HG02943 (cell line): ENCODE data around the gene CLK1.
"Not testable (repeated sequence)": the region's sequence is repeated elsewhere in the genome, so short reads cannot be mapped to it uniquely, and the experiment has no call there.

Experiments
- ATAC-seq: cut with Tn5 transposase; IDR thresholded peaks from one replicate; pipeline ENCODE4 v1.9.1; 2021; ENCODE audit warnings: mild to moderate bottlenecking, low read depth, moderate library complexity; ENCODE audit not compliant: unreplicated experiment

CLK1 gene

DNA sequence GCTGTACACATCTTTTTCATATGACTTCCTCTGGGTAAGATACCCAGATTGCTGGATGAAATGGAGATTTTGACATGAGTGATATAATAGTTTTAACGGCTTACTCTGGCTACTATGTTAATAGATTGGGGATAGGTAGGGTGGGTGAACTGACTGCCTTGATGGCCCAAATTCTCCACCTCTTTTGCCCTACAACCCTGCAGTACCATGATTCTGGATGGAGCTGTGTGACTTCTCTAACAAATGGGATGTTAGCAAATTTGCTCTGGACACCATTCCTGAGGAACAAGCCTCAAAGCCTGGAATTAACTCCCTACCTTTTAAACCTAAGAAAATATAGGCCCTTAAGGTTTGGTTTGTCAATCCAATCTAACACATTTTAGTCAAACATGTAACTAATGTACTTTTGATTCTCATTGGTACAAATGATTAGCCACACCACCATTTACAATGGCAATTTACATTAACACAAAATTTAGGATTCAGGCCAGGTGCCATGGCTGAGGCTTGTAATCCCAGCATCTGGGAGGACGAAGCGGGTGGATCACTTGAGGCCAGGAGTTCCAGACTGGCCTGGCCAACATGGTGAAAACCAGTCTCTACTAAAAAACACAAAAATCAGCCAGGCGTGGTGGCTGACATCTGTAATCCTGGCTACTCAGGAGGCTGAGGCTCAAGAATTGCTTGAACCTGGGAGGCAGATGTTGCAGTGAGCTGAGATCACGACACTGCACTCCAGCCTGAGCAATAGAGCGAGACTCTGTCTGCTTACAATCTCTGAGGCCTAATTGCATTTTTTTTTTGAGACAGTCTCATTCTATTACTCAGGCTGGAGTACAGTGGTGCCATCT lies 12.8 kb downstream of the CLK1 start:
- no peak for ATAC-seq

DNA sequence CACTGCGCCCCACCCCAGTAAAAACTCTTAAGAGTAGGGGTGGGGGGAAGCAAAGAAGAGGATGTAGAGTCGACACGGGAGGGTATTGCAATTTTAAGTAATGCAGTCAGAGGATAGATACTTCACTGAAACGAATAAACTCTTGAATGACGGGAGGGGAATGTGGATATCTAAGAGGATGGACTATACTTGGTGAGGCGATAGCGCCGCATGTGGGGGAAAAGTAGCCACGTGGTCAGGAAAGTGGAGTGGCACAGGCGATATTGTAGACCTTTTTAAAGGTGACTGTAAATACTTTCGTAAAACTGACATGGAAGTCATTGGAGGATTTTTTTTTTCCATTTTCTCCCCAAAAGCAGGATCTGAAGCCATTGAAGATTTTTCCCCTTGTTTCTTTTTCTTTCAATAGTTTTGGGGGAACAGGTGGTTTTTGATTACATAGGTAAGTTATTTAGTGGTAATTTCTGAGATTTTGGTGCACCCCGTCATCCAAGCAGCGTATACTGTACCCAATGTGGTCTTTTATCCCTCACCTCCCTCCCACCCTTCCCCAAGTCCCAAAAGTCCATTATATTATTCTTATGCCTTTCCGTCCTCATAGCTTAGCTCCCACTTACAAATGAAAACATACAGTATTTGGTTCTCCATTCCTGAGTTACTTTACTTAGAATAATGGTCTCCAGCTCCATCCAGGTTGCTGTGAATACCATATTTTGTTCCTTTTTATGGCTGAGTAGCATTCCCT lies 13.8 kb downstream of the CLK1 start:
- ATAC-seq, result no peak

DNA sequence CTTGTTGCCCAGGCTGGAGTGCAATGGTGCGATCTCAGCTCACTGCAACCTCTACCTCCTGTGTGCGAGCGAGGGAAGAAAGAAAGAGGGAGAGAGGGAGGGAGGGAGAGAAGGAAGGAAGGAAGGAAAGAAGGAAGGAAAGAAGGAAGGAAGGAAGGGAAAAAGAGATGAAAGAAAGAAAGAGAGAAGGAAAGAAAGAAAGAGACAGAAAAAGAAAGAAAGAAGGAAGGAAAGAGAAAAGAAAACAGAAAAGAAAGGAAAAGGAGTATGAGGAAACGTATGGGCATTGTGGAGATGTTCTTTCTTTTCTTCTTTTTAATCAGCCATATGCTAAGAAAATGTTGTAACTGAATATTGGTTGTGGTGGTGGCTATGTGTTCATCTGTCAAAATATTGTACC lies 16.5 kb downstream of the CLK1 start:
- no peak for ATAC-seq

DNA sequence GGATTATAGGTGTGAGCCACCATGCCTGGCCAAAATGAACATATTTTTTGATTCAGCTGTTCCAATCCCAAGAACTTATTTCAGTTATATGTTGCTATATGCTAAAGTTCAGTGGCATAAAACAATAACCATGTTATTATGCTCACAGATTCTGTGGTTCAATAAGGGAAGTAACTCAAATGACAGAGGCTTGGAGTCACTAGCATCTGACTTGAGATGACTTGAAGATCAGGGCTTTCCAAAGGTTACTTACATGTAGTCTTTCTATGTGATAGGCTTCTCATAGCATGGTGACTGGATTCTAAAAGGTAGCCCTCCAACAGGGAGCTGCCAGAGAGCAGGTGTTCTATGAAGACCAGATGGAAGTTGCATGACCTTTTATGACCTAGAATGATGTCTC lies 17.2 kb downstream of the CLK1 start:
- no peak for ATAC-seq

DNA sequence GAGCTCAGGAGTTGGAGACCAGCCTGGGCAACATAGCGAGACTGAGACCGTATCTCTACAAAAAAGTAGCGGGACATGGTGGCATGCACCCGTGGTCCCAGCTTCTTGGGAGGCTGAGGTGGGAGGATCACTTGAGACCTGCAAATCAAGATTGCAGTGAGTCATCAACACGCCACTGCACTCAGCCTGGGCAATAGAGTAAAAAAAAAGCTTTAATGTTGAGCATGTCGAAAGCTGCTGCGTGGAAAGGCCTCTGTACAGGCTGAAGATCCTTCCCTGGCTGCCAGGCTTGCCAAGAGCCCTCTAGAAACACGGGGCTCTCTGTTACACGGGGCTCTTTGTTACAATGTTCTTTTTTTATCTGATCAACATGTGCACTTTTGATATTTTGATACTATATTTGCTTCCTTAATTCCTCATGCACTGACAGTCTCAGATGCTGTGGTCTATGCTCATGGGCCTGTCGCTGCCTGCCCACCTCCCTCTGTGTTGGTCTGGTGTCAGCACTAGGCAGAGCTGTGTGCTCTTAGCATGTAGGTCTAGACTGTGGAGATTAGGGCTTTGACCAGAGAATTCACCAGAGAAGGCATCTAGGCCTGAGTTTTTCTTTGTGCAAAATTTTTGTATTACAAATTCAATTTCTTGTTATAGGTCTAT lies 18.7 kb downstream of the CLK1 start:
- ATAC-seq, result no peak

DNA sequence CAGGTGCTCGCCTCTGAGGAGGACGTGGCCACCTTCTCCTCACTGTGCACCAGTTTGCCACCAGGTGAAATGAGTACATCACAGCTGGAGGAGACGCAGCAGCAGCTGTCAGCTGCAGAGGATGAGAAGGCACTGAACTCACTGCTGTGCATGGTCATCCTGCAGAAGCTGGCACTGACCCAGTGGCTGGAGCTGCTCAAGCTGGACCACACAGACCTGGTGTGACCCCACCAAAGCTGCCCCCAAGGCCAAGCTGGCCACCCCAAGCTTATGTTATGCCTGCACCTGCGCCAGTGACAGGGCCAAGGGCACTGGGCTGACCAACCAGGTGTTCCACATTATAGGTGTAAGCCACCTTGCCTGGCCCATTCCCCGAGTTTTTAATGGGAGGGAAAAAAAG lies 19.3 kb downstream of the CLK1 start:
- no peak for ATAC-seq

DNA sequence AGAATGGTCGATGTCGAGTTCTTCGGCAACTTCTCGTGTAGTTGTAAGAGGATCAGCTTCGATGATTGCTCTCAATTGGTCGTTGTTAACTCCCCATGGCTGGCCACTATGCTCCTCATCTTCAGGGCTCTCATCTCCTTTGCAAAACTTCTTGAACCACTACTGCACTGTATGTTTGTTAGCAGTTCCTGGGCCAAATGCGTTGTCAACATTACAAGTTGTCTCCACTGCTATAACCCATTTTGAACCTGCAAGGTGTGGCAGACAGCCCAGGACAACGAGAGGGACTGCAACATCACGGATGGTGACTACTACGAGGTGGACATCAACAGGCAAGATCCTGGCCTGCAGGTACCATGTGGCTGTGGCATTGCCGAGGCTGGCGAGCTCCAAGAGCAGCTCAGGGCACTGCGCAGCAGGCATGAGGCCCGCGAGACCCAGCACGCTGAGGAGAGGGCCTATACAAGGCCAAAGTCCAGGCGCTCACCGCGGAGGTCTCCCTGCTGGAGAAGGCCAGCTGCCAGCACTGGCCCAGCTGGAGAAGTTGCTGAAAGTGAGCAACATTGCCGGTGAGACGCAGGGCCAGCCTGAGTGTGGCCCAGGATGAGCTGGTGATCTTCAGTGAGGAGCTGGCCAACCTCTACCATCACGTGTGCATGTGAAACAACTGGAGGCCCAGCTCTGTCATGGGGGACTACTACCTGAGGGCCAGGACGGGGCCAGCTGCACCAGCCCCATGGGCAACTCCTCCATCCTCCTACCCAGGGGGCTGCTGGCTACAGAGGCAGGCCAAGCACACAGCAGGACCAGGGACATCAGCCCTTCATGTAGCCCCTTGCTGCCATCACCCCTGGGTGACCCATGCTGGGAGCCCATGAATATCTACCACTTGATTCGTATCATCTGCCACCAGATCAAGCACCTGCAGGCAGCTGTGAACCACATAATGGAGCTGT lies 20.2 kb downstream of the CLK1 start:
- ATAC-seq, result no peak

DNA sequence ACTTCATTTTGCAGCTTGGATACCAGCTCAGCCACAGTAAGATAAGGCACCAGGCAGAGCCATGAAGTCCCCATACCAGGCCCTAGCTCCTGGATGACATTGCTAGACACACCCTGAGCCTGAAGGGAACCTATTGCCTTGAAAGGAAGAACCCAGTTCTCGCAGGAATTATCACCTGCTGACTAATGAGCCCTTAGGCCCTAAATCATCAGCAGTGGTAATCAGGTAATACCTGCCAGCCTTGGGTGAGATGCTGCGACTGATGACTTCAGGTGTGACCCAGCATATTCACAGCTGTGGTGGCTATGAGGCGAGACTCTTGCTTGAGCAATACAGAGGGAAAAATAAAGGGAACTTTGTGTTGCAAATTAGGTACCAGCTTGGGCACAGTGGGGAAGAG lies 24.9 kb downstream of the CLK1 start:
- no peak for ATAC-seq

DNA sequence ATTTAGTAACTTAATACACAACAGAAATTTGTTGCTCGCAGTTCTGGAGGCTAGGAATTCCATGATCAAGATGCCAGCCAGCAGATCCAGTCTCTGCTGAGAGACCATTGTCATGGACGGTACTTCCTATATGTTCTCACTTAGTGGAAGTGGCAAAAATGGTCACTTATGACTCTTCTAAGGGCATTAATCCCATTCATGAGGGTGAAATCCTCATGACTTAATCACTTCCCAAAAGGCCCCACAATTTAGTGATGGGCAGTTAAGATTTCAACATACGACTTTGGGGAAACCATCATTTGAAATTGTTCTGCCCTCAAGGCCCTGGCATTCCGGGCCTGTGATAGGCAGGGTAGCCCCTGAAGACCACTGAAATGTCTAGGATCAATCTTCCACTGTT lies 29.8 kb downstream of the CLK1 start:
- ATAC-seq, result no peak

DNA sequence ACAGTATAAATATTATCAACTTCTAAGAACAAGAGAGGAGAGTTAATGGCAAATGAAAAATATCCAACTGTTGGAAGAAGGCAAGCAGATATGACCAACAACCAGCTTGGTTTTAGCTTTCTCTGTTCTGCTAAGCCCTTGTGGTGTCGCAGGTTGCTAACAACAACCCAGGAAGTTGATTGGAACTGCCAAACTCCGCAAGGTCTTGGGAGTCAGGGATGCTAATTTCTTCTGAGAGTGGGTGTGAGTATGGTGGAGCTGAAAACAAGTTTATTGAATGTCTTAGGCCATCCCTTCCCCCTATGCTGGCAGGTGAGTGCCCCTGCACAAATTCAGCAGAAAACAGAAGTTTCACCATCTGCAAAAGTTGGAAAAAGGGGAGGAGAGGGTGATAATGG lies 35.2 kb downstream of the CLK1 start:
- no peak for ATAC-seq

DNA sequence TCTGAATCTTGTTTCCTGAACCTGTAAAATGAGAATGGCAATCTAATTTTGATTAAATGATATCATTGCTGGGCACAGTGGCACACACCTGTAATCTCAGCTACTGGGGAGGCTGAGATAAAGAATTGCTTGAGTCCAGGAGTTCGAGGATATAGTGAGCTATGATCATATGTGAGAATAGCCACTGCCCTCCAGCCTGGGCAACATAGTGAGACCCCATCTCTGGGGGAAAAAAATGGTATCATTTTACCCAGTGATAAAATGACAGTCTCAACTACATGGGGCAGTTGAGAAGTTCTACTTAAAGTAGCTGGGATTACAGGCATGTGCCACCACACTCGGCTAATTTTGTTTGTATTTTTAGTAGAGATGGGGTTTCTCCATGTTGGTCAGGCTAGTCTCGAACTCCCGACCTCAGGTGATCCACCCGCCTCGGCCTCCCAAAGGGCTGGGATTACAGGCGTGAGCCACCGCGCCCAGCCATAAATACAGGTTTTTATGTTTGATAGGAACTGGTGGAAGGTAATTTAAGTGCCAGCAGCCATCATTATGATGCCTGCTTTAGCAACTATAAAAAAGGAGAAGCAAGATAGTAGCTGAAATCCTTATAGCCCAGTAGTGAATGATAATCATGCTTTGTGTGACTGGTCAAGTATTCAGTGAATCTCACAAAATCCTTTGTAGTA lies 35.7 kb downstream of the CLK1 start:
- no peak for ATAC-seq

DNA sequence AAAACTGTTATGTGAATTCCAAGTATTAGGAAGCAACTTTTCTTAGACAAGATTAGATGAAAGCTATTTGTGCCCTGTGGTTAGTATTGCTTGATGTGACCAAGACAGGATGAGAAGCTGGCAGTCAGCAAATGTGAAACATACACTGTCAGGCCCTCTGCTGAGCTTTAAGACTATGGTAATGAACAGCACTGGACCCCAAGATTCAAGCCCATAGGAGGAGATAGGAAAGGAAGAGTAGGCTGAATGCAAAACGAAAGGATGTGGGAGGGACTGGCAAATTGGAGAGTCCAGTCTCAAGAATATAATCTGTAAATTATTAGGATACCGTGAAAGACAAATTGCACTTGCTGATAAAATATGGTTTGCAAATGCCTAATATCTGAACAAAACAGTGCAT lies 36.4 kb downstream of the CLK1 start:
- ATAC-seq, result no peak

DNA sequence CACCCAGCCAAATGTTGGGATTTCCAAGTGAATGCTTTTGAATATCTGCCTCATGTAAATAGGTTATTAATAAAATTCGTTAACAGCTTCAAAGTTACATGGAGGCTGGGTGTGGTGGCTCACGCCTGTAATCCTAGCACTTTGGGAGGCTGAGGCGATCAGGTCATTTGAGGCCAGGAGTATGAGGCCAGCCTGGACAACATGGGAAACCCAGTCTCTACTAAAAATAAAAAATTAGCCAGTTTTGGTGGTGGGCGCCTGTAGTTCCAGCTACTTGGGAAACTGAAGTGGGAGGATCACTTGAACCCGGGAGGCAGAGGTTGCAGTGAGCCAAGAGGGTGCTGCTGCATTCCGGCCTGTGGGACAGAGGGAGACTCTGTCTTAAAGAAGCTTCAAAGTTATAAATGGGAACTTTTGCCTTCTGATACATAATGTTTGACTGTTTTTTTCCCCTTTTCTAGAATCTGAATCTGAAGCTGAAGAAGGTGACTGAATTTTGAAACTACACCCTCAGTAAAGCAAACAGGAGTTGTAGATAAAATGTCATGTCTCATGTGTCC lies 42.7 kb downstream of the CLK1 start:
- ATAC-seq, result no peak

DNA sequence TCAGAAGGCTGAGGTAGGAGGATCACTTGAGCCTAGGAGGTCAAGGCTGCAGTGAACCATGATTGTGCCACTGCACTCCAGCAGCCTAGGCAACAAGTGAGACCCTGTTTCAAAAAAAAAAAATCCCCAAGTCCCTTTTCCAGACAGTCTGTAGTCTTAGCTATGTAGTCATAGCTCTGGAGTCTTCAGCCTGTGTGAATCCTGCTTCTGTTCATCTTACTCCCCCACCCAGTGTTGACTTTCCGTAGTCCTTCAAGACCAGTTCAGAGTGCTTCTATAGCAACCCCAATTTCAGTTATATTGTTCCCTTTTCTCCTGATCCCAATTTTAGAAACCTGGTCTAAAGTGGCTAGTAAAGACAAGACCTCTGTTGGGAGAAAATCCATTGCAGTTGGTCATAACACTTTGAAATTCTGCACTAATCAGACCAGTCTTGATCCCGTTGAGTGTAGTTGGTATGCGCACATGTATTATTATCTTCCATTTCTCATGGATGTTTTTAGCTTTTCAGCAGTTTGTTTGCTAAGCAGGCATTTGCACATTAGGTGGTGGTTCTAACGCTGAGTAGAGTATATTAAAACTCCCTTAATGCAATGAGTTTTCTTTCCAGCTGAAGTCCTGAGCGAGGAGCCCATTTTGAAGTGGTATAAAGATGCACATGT lies 43.8 kb downstream of the CLK1 start:
- no peak for ATAC-seq

DNA sequence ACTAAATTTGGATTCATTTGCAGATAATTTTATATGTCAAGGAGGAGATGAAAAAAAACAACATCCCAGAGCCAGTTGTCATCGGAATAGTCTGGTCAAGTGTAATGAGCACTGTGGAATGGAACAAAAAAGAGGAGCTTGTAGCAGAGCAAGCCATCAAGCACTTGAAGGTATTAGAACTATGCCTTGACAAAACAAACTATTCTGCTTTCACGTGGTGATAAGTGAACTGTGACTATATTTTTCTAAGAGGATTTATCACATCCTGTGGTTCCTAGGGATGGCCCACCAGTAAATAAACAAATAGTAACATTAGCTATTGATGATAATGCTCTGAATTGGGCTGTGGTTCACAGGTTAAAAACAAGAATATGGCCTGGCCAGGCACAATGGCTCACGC lies 45.7 kb downstream of the CLK1 start:
- ATAC-seq, result not testable (repeated sequence)

DNA sequence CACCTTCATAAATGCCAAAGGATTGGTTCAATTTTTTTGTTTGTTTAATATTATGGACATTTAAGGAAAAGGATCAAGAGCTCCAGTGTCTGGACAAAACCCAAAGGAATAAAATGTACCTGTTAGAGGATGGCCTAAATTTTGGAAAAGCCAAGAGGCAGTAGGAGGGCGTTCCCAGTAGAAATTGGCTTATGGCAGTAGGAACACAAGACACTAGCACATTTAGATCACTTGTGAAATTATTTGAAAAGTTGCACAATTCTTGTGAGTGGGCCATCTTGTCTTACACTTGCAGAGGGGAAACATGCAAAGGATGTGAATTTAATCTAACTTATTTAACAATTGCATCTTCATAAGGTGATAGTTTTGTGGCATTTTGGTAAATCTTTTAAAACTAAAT lies 49.5 kb downstream of the CLK1 start:
- no peak for ATAC-seq

DNA sequence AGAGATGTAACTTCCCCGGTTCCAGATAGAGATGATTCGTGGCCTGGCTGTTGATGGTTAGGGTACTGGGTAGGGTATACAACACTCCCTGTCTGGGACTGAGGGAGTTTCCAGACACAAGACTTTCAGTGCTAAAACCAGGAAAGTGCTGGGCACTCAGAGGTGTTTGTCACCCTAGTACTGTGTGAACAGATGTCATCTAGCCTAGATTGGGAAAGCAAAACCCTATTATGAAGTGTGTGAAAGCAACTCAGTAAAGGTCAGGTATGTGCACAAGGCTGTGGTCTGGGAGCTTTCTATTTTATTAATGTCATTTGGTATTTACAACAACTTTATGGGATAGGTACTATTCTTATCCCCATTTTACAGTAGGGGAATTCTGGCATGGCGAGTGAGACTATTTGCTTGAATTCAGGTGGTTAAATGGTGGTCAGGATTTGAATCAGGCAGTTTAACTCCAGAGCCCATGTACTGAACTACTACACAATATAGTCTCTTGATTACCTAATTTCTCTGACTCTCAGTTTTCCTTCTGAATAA lies 50.1 kb downstream of the CLK1 start:
- ATAC-seq, result no peak

DNA sequence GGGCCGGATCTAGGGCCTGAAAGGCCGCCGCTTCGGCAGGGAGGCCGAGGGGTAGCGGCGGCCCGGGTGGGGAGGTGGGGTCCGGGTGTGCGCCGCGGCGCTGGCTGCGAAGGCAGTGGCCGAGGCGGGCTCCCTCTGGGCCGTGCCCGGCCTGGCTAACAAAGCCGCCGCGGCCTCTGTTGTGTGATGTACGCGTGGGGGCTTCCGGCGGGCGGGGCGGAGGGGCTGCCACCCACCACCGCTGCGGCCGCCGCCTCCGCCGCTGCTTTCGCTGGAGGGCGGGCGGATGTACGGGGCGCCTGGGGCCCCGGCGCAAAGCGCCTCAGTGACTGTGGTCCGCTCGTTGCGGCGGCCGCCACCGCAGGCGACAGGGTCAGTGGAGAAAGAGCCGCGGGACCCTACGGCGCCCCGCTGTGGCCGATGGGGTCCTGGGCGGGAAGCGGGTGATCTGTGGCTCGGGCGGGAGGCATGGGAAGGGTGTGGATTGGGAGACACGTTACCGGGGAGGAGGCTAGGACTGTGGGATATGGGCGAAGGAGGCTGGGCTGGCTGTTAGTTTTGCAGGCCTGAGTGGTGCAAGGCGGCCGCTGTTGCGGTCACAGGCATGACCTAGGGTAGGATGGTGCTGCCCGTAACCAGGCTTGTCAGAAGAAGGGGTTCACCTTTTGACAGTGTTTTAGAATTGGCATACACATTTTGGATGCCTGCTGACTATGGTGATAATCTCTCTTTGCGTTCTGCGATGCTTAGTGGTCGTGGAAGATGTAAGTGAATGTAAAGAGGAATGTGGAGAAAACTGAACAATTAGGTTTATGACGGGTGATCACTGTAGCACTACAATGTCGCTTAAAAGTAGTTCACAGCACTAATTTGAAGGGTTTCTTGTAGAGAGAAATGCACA lies 52.1 kb downstream of the CLK1 start:
- peak; percentile 39 for ATAC-seq
